Esophagus muscularis mucosa (tissue), 3 donors: Measurements from ENCODE around the gene RRAGA.
"Not testable (repeated sequence)": the region's sequence is repeated elsewhere in the genome, so short reads cannot be mapped to it uniquely, and the experiment has no call there.

Experiments
- POLR2A ChIP-seq: fragments of 450-650 bp; IDR thresholded peaks from one replicate; pipeline ENCODE4 v1.6.1; 2017; ENCODE audit warnings: antibody characterized with exemption, moderate library complexity, mild to moderate bottlenecking, low read depth
- POLR2AphosphoS5 ChIP-seq, 2 donors: sonication (generic); formaldehyde crosslinking; IDR thresholded peaks; one replicate each; pipeline ENCODE4 v1.6.1; 2017; ENCODE audit warnings: antibody characterized with exemption in 2 of 2
- TF ChIP-seq, protein P1 (sequence below), 3 experiments: fragments of 200-600 bp in 2 of 3; fragments of 450-650 bp in 1 of 3; sonication (generic) in 2 of 3; IDR thresholded peaks; one replicate each; pipeline ENCODE4 v1.5.1; 2017 to 2019; ENCODE audit warnings: antibody characterized with exemption in 3 of 3, mild to moderate bottlenecking in 2 of 3, moderate library complexity in 1 of 3

DNA sequence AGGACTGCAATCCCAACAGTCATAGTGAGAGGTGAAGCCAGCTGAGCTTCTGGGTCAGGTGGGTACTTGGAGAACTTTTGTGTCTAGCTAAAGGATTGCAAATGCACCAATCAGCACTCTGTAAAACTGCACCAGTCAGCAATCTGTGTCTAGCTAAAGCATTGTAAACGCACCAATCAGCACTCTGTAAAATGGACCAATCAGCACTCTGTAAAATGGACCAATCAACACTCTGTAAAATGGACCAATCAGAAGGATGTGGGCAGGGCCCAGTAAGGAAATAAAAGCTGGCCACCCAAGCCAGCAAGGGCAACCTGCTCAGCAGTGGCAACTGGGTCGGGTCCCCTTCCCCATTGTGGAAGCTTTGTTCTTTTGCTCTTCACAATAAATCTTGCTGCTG is 27.6 kb upstream of the RRAGA start:
- TF ChIP-seq, protein P1, sequence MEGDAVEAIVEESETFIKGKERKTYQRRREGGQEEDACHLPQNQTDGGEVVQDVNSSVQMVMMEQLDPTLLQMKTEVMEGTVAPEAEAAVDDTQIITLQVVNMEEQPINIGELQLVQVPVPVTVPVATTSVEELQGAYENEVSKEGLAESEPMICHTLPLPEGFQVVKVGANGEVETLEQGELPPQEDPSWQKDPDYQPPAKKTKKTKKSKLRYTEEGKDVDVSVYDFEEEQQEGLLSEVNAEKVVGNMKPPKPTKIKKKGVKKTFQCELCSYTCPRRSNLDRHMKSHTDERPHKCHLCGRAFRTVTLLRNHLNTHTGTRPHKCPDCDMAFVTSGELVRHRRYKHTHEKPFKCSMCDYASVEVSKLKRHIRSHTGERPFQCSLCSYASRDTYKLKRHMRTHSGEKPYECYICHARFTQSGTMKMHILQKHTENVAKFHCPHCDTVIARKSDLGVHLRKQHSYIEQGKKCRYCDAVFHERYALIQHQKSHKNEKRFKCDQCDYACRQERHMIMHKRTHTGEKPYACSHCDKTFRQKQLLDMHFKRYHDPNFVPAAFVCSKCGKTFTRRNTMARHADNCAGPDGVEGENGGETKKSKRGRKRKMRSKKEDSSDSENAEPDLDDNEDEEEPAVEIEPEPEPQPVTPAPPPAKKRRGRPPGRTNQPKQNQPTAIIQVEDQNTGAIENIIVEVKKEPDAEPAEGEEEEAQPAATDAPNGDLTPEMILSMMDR (IDR thresholded peaks at IDR 0.05), result not testable (repeated sequence)
- TF ChIP-seq POLR2AphosphoS5 (IDR thresholded peaks at IDR 0.05); POLR2A: not testable (repeated sequence)
